CD4-positive, CD25-positive, alpha-beta regulatory T cell (primary cell): ENCODE results near the gene TPK1. TPM values are rescaled to one million over a fixed set of nuclear protein-coding genes. Genes with fewer than 3 reads are reported as not detected.
A peak's percentile ranks its signal among the peaks of the same experiment; 100 is the strongest.

Experiments used
- ATAC-seq, 2 donors: fragments of 150-1000 bp; cut with Tn5 transposase; one replicate each; pipeline ENCODE4 v1.10.0; 2021; ENCODE audit warnings: low read depth in 2 of 2, moderate number of reproducible peaks in 2 of 2, moderate library complexity in 1 of 2
- DNase-seq, 3 donors: peaks; one replicate each; pipeline versions ENCODE4 v3.0.0 to v3.0.0-alpha.2; 2012 to 2022; ENCODE audit warnings: mixed read lengths in 1 of 3
- H3K27ac ChIP-seq: one replicate; pipeline ENCODE4 v1.7.0; 2013; ENCODE audit warnings: mild to moderate bottlenecking, low read length; ENCODE audit not compliant: insufficient read depth, poor library complexity, severe bottlenecking
- H3K27me3 ChIP-seq: one replicate; pipeline ENCODE4 v1.7.0; 2013; ENCODE audit warnings: low read length; ENCODE audit not compliant: control insufficient read depth, insufficient read depth
- H3K36me3 ChIP-seq: one replicate; pipeline ENCODE4 v1.7.0; 2013; ENCODE audit warnings: mild to moderate bottlenecking, low read length, moderate library complexity; ENCODE audit not compliant: control insufficient read depth, insufficient read depth
- H3K4me1 ChIP-seq: 2 replicates; pipeline ENCODE4 v1.7.0; 2013; ENCODE audit warnings: mild to moderate bottlenecking, low read length; ENCODE audit not compliant: insufficient read depth, control insufficient read depth, poor library complexity, severe bottlenecking
- H3K4me3 ChIP-seq: one replicate; pipeline ENCODE4 v1.7.0; 2013; ENCODE audit warnings: low read depth, mild to moderate bottlenecking, low read length, moderate library complexity
- H3K9me3 ChIP-seq, 2 experiments: 1 replicate in 1 of 2; 2 replicates in 1 of 2; pipeline ENCODE4 v1.7.0; 2013; ENCODE audit warnings: low read length in 2 of 2, mild to moderate bottlenecking in 1 of 2, moderate library complexity in 1 of 2; ENCODE audit not compliant: control insufficient read depth in 2 of 2
- H3K27ac Mint-ChIP-seq, 3 donors: one replicate each; pipeline ENCODE4 v1.8.0; 2020 to 2022; ENCODE audit warnings: mild to moderate bottlenecking in 3 of 3, mixed read lengths in 3 of 3, moderate library complexity in 2 of 3
- H3K27me3 Mint-ChIP-seq: one replicate; pipeline ENCODE4 v1.8.0; 2022; ENCODE audit warnings: mild to moderate bottlenecking, mixed read lengths
- H3K36me3 Mint-ChIP-seq: one replicate; pipeline ENCODE4 v1.8.0; 2020; ENCODE audit warnings: mixed read lengths
- H3K4me1 Mint-ChIP-seq, 4 donors: one replicate each; pipeline ENCODE4 v1.8.0; 2020 to 2022; ENCODE audit warnings: mixed read lengths in 4 of 4, mild to moderate bottlenecking in 1 of 4
- H3K4me3 Mint-ChIP-seq, 4 donors: one replicate each; pipeline ENCODE4 v1.8.0; 2020 to 2022; ENCODE audit warnings: mild to moderate bottlenecking in 4 of 4, mixed read lengths in 4 of 4, moderate library complexity in 3 of 4
- H3K9me3 Mint-ChIP-seq, 7 donors: one replicate each; pipeline ENCODE4 v1.8.0; 2020 to 2022; ENCODE audit warnings: mixed read lengths in 7 of 7, mild to moderate bottlenecking in 3 of 7, moderate library complexity in 2 of 7
- polyA plus RNA-seq, 4 donors: library from polyadenylated mRNA; unstranded; fragments of 300-500 nt; fragmentation: Illumina TruSeq; gene quantifications; one replicate each; pipeline ENCODE4 v1.2.3, GENCODE V29; 2021
- total RNA-seq: library from RNA; stranded (reverse); gene quantifications from one replicate; pipeline ENCODE4 v1.2.3, GENCODE V29; 2022

The TPK1 gene
- total and polyA plus RNA-seq, 5 donors from 2014 or later: 30.5 to 38.8 (median 31.6) TPM

GRCh38 chr7:144763291-144763690 lies 72.6 kb downstream of the TPK1 start:
- Histone ChIP-seq H3K4me3 (no peak overlapping the region), H3K27ac (no peak overlapping the region), H3K9me3 (no peaks in the 10 kb centered on the region), H3K36me3 (peaks cover 2% of the 10 kb centered on the region), H3K27me3 (no peaks in the 10 kb centered on the region), H3K4me1 (no peaks in the 10 kb centered on the region)
- Mint-ChIP-seq H3K4me3 (no peak overlapping the region), H3K27me3 (no peaks in the 10 kb centered on the region), H3K27ac (peak overlapping the region in 1 of 3 donors; percentile 70), H3K4me1 (peaks cover 0 to 14% (median 7%) of the 10 kb centered on the region in 4 donors), H3K9me3 (no peaks in the 10 kb centered on the region), H3K36me3 (peaks cover 48% of the 10 kb centered on the region)
- no peak for DNase-seq
- no peak for ATAC-seq

GRCh38 chr7:144762853-144763252 lies 73.0 kb downstream of the TPK1 start:
- Histone ChIP-seq H3K9me3 (no peaks in the 10 kb centered on the region), H3K36me3 (peaks cover 2% of the 10 kb centered on the region), H3K4me1 (no peaks in the 10 kb centered on the region), H3K4me3 (no peak overlapping the region), H3K27me3 (no peaks in the 10 kb centered on the region), H3K27ac (no peak overlapping the region)
- Mint-ChIP-seq H3K4me1 (peaks cover 0 to 14% (median 7%) of the 10 kb centered on the region in 4 donors), H3K27ac (peak overlapping the region in 1 of 3 donors; percentile 70), H3K27me3 (no peaks in the 10 kb centered on the region), H3K9me3 (no peaks in the 10 kb centered on the region), H3K36me3 (peaks cover 48% of the 10 kb centered on the region), H3K4me3 (no peak overlapping the region)
- DNase-seq (no peak), ATAC-seq (no peak)

- Mint-ChIP-seq H3K27ac (no peak overlapping the region), H3K4me3 (no peak overlapping the region), H3K9me3 (peaks cover 0 to 3% (median 0%) of the 10 kb centered on the region in 7 donors), H3K27me3 (no peaks in the 10 kb centered on the region), H3K36me3 (peaks cover 45% of the 10 kb centered on the region), H3K4me1 (peaks cover 0 to 6% (median 3%) of the 10 kb centered on the region in 4 donors)
- Histone ChIP-seq H3K27ac (no peak overlapping the region), H3K4me3 (no peak overlapping the region), H3K9me3 (no peaks in the 10 kb centered on the region), H3K36me3 (peaks cover 2% of the 10 kb centered on the region), H3K4me1 (no peaks in the 10 kb centered on the region), H3K27me3 (no peaks in the 10 kb centered on the region)
- ATAC-seq (no peak), DNase-seq (no peak)
These were observed 74.4 kb downstream of the TPK1 start for GRCh38 chr7:144761493-144761892.

GRCh38 chr7:144759653-144760052 lies 76.2 kb downstream of the TPK1 start:
- Mint-ChIP-seq H3K27ac (no peak overlapping the region), H3K4me3 (peak overlapping the region in 1 of 4 donors; percentile 23), H3K27me3 (no peaks in the 10 kb centered on the region), H3K36me3 (peaks cover 49% of the 10 kb centered on the region), H3K4me1 (peaks cover 0 to 8% (median 0%) of the 10 kb centered on the region in 4 donors), H3K9me3 (peaks cover 0 to 7% (median 0%) of the 10 kb centered on the region in 7 donors)
- Histone ChIP-seq H3K9me3 (no peaks in the 10 kb centered on the region), H3K27ac (no peak overlapping the region), H3K4me3 (no peak overlapping the region), H3K4me1 (no peaks in the 10 kb centered on the region), H3K36me3 (no peaks in the 10 kb centered on the region), H3K27me3 (no peaks in the 10 kb centered on the region)
- ATAC-seq (no peak), DNase-seq (no peak)

GRCh38 chr7:144747936-144748335 lies 87.9 kb downstream of the TPK1 start:
- Mint-ChIP-seq H3K27ac (no peak overlapping the region), H3K36me3 (peaks cover 1% of the 10 kb centered on the region), H3K27me3 (no peaks in the 10 kb centered on the region), H3K4me1 (peaks cover 5 to 12% (median 9%) of the 10 kb centered on the region in 4 donors), H3K4me3 (no peak overlapping the region), H3K9me3 (peaks cover 0 to 10% (median 0%) of the 10 kb centered on the region in 7 donors)
- H3K27ac ChIP-seq: no peak overlapping the region
- no peaks in the 10 kb centered on the region for H3K9me3 ChIP-seq
- no peaks in the 10 kb centered on the region for H3K4me1 ChIP-seq
- H3K27me3 ChIP-seq: no peaks in the 10 kb centered on the region
- ATAC-seq: no peak
- H3K36me3 ChIP-seq: no peaks in the 10 kb centered on the region
- no peak overlapping the region for H3K4me3 ChIP-seq
- DNase-seq: no peak

GRCh38 chr7:144738708-144739314 lies 97.0 kb downstream of the TPK1 start:
- ATAC-seq (peak; percentile 58 to 63), DNase-seq (peak in 2 of 3 donors; percentile 46 to 61)
- Histone ChIP-seq H3K4me1 (no peaks in the 10 kb centered on the region), H3K36me3 (no peaks in the 10 kb centered on the region), H3K4me3 (no peak overlapping the region), H3K27me3 (no peaks in the 10 kb centered on the region), H3K27ac (no peak overlapping the region), H3K9me3 (no peaks in the 10 kb centered on the region)
- H3K4me3 Mint-ChIP-seq: peak overlapping the region in 1 of 4 donors; percentile 32
- H3K27ac Mint-ChIP-seq: no peak overlapping the region
- no peaks in the 10 kb centered on the region for H3K27me3 Mint-ChIP-seq
- peaks cover 7 to 32% (median 16%) of the 10 kb centered on the region in 4 donors for H3K4me1 Mint-ChIP-seq
- H3K36me3 Mint-ChIP-seq: peaks cover 3% of the 10 kb centered on the region
- no peaks in the 10 kb centered on the region for H3K9me3 Mint-ChIP-seq

GRCh38 chr7:144738146-144738545 lies 97.7 kb downstream of the TPK1 start:
- ATAC-seq: no peak
- Mint-ChIP-seq H3K4me3 (no peak overlapping the region), H3K27ac (no peak overlapping the region), H3K4me1 (peaks cover 8 to 27% (median 15%) of the 10 kb centered on the region in 4 donors), H3K9me3 (no peaks in the 10 kb centered on the region), H3K27me3 (no peaks in the 10 kb centered on the region), H3K36me3 (peaks cover 6% of the 10 kb centered on the region)
- Histone ChIP-seq H3K27me3 (no peaks in the 10 kb centered on the region), H3K4me1 (no peaks in the 10 kb centered on the region), H3K36me3 (no peaks in the 10 kb centered on the region), H3K27ac (no peak overlapping the region), H3K9me3 (no peaks in the 10 kb centered on the region), H3K4me3 (no peak overlapping the region)
- no peak for DNase-seq

GRCh38 chr7:144736880-144737493 lies 98.9 kb downstream of the TPK1 start:
- H3K36me3 ChIP-seq: no peaks in the 10 kb centered on the region
- ATAC-seq (no peak), DNase-seq (no peak)
- H3K4me1 Mint-ChIP-seq: peaks cover 8 to 20% (median 15%) of the 10 kb centered on the region in 4 donors
- H3K4me3 ChIP-seq: no peak overlapping the region
- peaks cover 9% of the 10 kb centered on the region for H3K36me3 Mint-ChIP-seq
- H3K27me3 Mint-ChIP-seq: no peaks in the 10 kb centered on the region
- H3K27me3 ChIP-seq: no peaks in the 10 kb centered on the region
- H3K9me3 ChIP-seq: no peaks in the 10 kb centered on the region
- H3K9me3 Mint-ChIP-seq: no peaks in the 10 kb centered on the region
- H3K4me3 Mint-ChIP-seq: no peak overlapping the region
- no peaks in the 10 kb centered on the region for H3K4me1 ChIP-seq
- no peak overlapping the region for H3K27ac Mint-ChIP-seq
- no peak overlapping the region for H3K27ac ChIP-seq
